NB4 (cell line): Measurements from ENCODE around the gene IQGAP2.

Experiments
- CTCF ChIP-seq: IDR thresholded peaks from one replicate; pipeline ENCODE4 v1.5.1; 2012; ENCODE audit warnings: low read depth, low read length
- MAX ChIP-seq: IDR thresholded peaks from 2 replicates; pipeline ENCODE4 v1.6.1; 2011; ENCODE audit warnings: low read depth, low read length
- POLR2A ChIP-seq: IDR thresholded peaks from 2 replicates; pipeline ENCODE4 v1.6.1; 2011; ENCODE audit warnings: mild to moderate bottlenecking; ENCODE audit not compliant: insufficient read length; ENCODE audit errors: extremely low read depth

- TF ChIP-seq CTCF: no peak
- TF ChIP-seq POLR2A: no peak
- TF ChIP-seq MAX: no peak
Measured at GRCh38 chr5:76438025-76438424, 34.9 kb downstream of the IQGAP2 start.
